ENCODE measurements around the gene MS4A10. TPM values are rescaled to one million over a fixed set of nuclear protein-coding genes. Genes with fewer than 3 reads are reported as not detected.

Gene MS4A10
- total and polyA plus RNA-seq, 2 experiments from 2014 or later: not detected

- H3K27ac ChIP-seq: no peak overlapping the region
- TF ChIP-seq CTCF (IDR thresholded peaks at IDR 0.05; ENCODE audit: low read depth, low read length): no peak
- H3K27me3 ChIP-seq: no peaks in the 10 kb centered on the region
- no peaks in the 10 kb centered on the region for H3K36me3 ChIP-seq
- H3K9me3 ChIP-seq (ENCODE audit: low read depth): no peaks in the 10 kb centered on the region
- no peak overlapping the region for H3K4me3 ChIP-seq
- H3K4me1 ChIP-seq (ENCODE audit: low read depth): no peaks in the 10 kb centered on the region
- no peak for DNase-seq (ENCODE audit: low read depth in 1 of 2, low spot score in 1 of 2)
Measured at GRCh38 chr11:60777106-60777505, 8.0 kb upstream of the MS4A10 start.

- Histone ChIP-seq H3K4me3 (no peak overlapping the region), H3K27ac (no peak overlapping the region)
- TF ChIP-seq CTCF (IDR thresholded peaks at IDR 0.05; ENCODE audit: low read depth, low read length): no peak
Measured at GRCh38 chr11:60777572-60777971, 7.6 kb upstream of the MS4A10 start.

GRCh38 chr11:60780065-60780464 lies 5.1 kb upstream of the MS4A10 start:
- no peaks in the 10 kb centered on the region for H3K4me1 ChIP-seq (ENCODE audit: low read depth)
- H3K27ac ChIP-seq: no peak overlapping the region
- DNase-seq (ENCODE audit: low read depth in 1 of 2, low spot score in 1 of 2): no peak
- no peaks in the 10 kb centered on the region for H3K36me3 ChIP-seq
- no peak overlapping the region for H3K4me3 ChIP-seq
- no peaks in the 10 kb centered on the region for H3K27me3 ChIP-seq
- TF ChIP-seq CTCF (IDR thresholded peaks at IDR 0.05; ENCODE audit: low read depth, low read length): no peak
- no peaks in the 10 kb centered on the region for H3K9me3 ChIP-seq (ENCODE audit: low read depth)

More at GRCh38 chr11:60777572-60777971, 7.6 kb upstream of the MS4A10 start:
- Histone ChIP-seq H3K36me3 (no peaks in the 10 kb centered on the region), H3K9me3 (ENCODE audit: low read depth) (no peaks in the 10 kb centered on the region), H3K4me1 (ENCODE audit: low read depth) (no peaks in the 10 kb centered on the region), H3K27me3 (no peaks in the 10 kb centered on the region)
- peak in 1 of 2 donors; percentile 84 for DNase-seq (ENCODE audit: low read depth in 1 of 2, low spot score in 1 of 2)

- Histone ChIP-seq H3K27me3 (no peaks in the 10 kb centered on the region), H3K27ac (no peak overlapping the region), H3K9me3 (ENCODE audit: low read depth) (no peaks in the 10 kb centered on the region), H3K4me1 (ENCODE audit: low read depth) (no peaks in the 10 kb centered on the region), H3K4me3 (no peak overlapping the region), H3K36me3 (no peaks in the 10 kb centered on the region)
- no peak for TF ChIP-seq CTCF (IDR thresholded peaks at IDR 0.05; ENCODE audit: low read depth, low read length)
- DNase-seq (ENCODE audit: low read depth in 1 of 2, low spot score in 1 of 2): no peak
Measured at GRCh38 chr11:60780774-60781173, 4.4 kb upstream of the MS4A10 start.

- Histone ChIP-seq H3K4me1 (ENCODE audit: low read depth) (no peaks in the 10 kb centered on the region), H3K36me3 (no peaks in the 10 kb centered on the region), H3K4me3 (no peak overlapping the region), H3K27ac (no peak overlapping the region), H3K27me3 (no peaks in the 10 kb centered on the region), H3K9me3 (ENCODE audit: low read depth) (no peaks in the 10 kb centered on the region)
- DNase-seq (ENCODE audit: low read depth in 1 of 2, low spot score in 1 of 2): no peak
- no peak for TF ChIP-seq CTCF (IDR thresholded peaks at IDR 0.05; ENCODE audit: low read depth, low read length)
Measured at GRCh38 chr11:60781286-60781980, 3.7 kb upstream of the MS4A10 start.

Measured in cardiac muscle cell (in vitro differentiated cells and primary cell).